Mesothelial cell of epicardium (in vitro differentiated cells): ENCODE measurements around the gene KPTN. TPM values are rescaled to one million over a fixed set of nuclear protein-coding genes. Genes with fewer than 3 reads are reported as not detected.
A peak's percentile ranks its signal among the peaks of the same experiment; 100 is the strongest.
"Not testable (repeated sequence)": the region's sequence is repeated elsewhere in the genome, so short reads cannot be mapped to it uniquely, and the experiment has no call there.

Source experiments
- DNase-seq, 2 experiments: peaks; one replicate each; pipeline ENCODE4 v3.0.0; 2021; ENCODE audit warnings: low spot score in 2 of 2; ENCODE audit not compliant: unreplicated experiment in 2 of 2
- H3K27ac Mint-ChIP-seq: 2 replicates; pipeline ENCODE4 v1.8.0; 2021; ENCODE audit warnings: mixed read lengths
- H3K27me3 Mint-ChIP-seq: 2 replicates; pipeline ENCODE4 v1.8.0; 2021; ENCODE audit warnings: low read depth, mixed read lengths
- H3K36me3 Mint-ChIP-seq: 2 replicates; pipeline ENCODE4 v1.8.0; 2021; ENCODE audit warnings: mixed read lengths
- H3K4me1 Mint-ChIP-seq: 2 replicates; pipeline ENCODE4 v1.8.0; 2021; ENCODE audit warnings: mixed read lengths
- H3K4me3 Mint-ChIP-seq: 2 replicates; pipeline ENCODE4 v1.8.0; 2021; ENCODE audit warnings: mild to moderate bottlenecking, moderate library complexity, mixed read lengths
- H3K9me3 Mint-ChIP-seq: 2 replicates; pipeline ENCODE4 v1.8.0; 2021; ENCODE audit warnings: mixed read lengths
- CTCF ChIP-seq: fragments of 200-600 bp; sonication (generic); IDR thresholded peaks from one replicate; pipeline ENCODE4 v1.5.0; 2021; ENCODE audit warnings: antibody characterized with exemption; ENCODE audit not compliant: unreplicated experiment
- total RNA-seq: library from RNA; stranded (reverse); gene quantifications from 3 replicates; pipeline ENCODE4 v1.2.1, GENCODE V29; 2021

KPTN gene
- total RNA-seq, 1 donor from 2014 or later = 18.4 TPM

GRCh38 chr19:47490031-47490430 is 6.0 kb upstream of the KPTN start:
- Mint-ChIP-seq H3K27ac (no peak overlapping the region), H3K4me1 (peaks cover 1% of the 10 kb centered on the region), H3K9me3 (no peaks in the 10 kb centered on the region), H3K27me3 (no peaks in the 10 kb centered on the region), H3K36me3 (peaks cover 3% of the 10 kb centered on the region), H3K4me3 (no peak overlapping the region)
- no peak for TF ChIP-seq CTCF
- DNase-seq = no peak

GRCh38 chr19:47489072-47489914 is 5.3 kb upstream of the KPTN start:
- H3K27ac Mint-ChIP-seq = no peak overlapping the region

GRCh38 chr19:47487551-47488515 is 3.8 kb upstream of the KPTN start:
- H3K4me3 Mint-ChIP-seq = no peak overlapping the region
- H3K27me3 Mint-ChIP-seq = no peaks in the 10 kb centered on the region
- no peaks in the 10 kb centered on the region for H3K9me3 Mint-ChIP-seq
- no peak for TF ChIP-seq CTCF
- peaks cover 3% of the 10 kb centered on the region for H3K36me3 Mint-ChIP-seq
- no peak for DNase-seq
- no peak overlapping the region for H3K27ac Mint-ChIP-seq
- peaks cover 7% of the 10 kb centered on the region for H3K4me1 Mint-ChIP-seq

More at GRCh38 chr19:47489072-47489914, 5.3 kb upstream of the KPTN start:
- Mint-ChIP-seq H3K9me3 (no peaks in the 10 kb centered on the region), H3K27me3 (no peaks in the 10 kb centered on the region), H3K36me3 (peaks cover 3% of the 10 kb centered on the region), H3K4me1 (peaks cover 3% of the 10 kb centered on the region), H3K4me3 (no peak overlapping the region)
- DNase-seq = no peak
- TF ChIP-seq CTCF = no peak

GRCh38 chr19:47486900-47487299 is 2.9 kb upstream of the KPTN start:
- peaks cover 3% of the 10 kb centered on the region for H3K36me3 Mint-ChIP-seq
- H3K27me3 Mint-ChIP-seq = peaks cover 1% of the 10 kb centered on the region
- no peak for TF ChIP-seq CTCF
- H3K4me1 Mint-ChIP-seq = peaks cover 7% of the 10 kb centered on the region
- H3K9me3 Mint-ChIP-seq = no peaks in the 10 kb centered on the region
- no peak overlapping the region for H3K4me3 Mint-ChIP-seq
- no peak overlapping the region for H3K27ac Mint-ChIP-seq
- no peak for DNase-seq

- not testable (repeated sequence) for H3K9me3 Mint-ChIP-seq, H3K4me1 Mint-ChIP-seq, DNase-seq, H3K36me3 Mint-ChIP-seq, H3K4me3 Mint-ChIP-seq, H3K27me3 Mint-ChIP-seq, H3K27ac Mint-ChIP-seq
Measured at GRCh38 chr19:47486220-47486619, 2.2 kb upstream of the KPTN start.

- no peak for DNase-seq
- H3K27ac Mint-ChIP-seq = peak overlapping the region; percentile 86
- no peaks in the 10 kb centered on the region for H3K9me3 Mint-ChIP-seq
- no peak for TF ChIP-seq CTCF
- peaks cover 3% of the 10 kb centered on the region for H3K36me3 Mint-ChIP-seq
- H3K27me3 Mint-ChIP-seq = peaks cover 17% of the 10 kb centered on the region
- H3K4me1 Mint-ChIP-seq = peaks cover 12% of the 10 kb centered on the region
- H3K4me3 Mint-ChIP-seq = peak overlapping the region; percentile 93
Measured at GRCh38 chr19:47485210-47485609, 1.2 kb upstream of the KPTN start.
